HG03439 (cell line): ENCODE measurements around the gene H6PD.

Experiments used
- ATAC-seq: cut with Tn5 transposase; IDR thresholded peaks from one replicate; pipeline ENCODE4 v1.9.1; 2021; ENCODE audit warnings: mild to moderate bottlenecking, moderate library complexity; ENCODE audit not compliant: unreplicated experiment

Gene H6PD

GRCh38 chr1:9204156-9204720 is 30.3 kb upstream of the H6PD start:
- no peak for ATAC-seq

DNA sequence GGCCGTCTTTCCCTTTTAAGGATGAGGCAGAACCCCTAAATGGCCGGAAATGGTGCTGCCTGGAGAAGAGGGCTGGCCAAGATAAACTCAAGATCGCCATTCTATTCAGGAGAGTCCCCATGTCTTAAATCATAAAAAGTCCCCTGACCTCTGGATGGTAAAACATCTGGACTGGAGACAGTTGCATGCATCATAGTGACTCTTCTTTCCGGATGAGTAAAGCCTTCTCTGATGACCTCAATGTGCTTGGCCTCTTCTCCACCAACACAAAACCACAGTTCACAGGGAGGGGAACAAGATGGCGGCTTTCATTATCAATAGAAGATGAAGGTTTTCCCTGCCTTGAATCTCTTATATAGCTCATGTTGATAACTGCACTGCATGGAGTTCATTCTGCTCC is 27.5 kb upstream of the H6PD start:
- no peak for ATAC-seq

GRCh38 chr1:9207715-9208114 is 26.9 kb upstream of the H6PD start:
- ATAC-seq: no peak

DNA sequence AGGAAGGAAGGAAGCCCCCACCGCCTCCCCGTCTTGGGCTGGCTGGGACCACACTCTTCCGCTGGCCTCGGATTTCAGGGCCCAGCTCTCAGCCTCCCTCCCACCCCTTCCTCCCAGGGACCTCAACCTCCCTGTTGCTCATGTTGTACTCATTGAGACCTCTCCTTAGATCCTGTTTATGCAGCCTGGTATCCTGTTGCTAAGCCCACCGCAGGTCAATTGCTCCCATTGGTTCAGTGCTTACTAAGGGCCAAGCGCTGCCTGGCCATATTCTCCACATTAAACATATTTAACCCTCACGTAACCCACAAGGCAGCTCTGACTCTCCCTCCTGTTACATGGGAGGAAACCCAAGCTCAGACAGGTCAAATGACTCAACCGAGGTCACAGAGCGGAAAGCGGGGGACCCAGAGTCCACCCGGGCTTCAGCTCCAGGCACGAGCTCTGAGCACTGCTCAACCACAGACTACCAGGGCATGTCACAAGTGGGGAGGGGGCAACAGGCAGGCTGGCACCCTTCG is 23.2 kb upstream of the H6PD start:
- ATAC-seq: no peak

- ATAC-seq: no peak
Observed at GRCh38 chr1:9212735-9213134, 21.8 kb upstream of the H6PD start.

DNA sequence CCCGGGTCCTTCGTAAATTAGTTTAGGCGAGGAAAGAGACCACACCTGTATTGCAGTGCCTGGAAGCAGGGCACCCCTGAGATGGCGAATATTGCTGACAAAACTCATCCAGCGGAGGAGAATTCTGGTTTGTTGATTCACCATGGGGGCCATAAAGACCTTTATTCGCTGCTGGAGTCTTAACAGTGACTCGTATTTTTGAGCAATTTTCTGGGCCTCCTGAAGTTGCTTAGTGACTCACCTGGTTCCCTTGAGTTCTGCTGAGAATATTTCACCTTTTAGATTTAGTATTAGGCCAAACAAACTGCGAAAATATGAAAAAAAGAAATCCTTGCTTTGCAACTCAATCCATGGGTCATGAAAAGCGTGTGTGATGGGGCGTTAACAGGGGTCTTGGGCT is 20.6 kb upstream of the H6PD start:
- no peak for ATAC-seq

DNA sequence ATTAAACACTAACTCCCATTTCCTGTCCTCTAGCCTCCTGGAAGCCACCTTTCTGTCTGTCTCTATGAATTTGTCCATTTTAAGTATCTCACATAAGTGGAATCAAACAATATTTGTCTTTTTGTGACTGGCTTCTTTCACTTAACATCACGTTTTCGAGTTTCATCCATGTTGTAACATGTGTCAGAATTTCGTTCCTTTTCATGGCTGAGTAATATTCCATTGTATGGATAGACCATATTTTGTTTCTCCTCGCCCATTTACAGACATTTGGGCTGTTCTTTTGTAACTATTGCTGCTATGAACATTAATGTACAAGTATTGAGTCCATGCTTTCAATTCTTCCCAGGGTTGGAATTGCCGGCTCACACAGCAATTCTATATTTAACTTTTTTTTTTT is 15.7 kb upstream of the H6PD start:
- ATAC-seq: no peak

GRCh38 chr1:9222846-9223625 is 11.5 kb upstream of the H6PD start:
- ATAC-seq: no peak

- no peak for ATAC-seq
Observed at GRCh38 chr1:9224664-9225410, 9.7 kb upstream of the H6PD start.

GRCh38 chr1:9225411-9225785 is 9.2 kb upstream of the H6PD start:
- no peak for ATAC-seq

- ATAC-seq: no peak
Observed at GRCh38 chr1:9228609-9229008, 6.0 kb upstream of the H6PD start.

DNA sequence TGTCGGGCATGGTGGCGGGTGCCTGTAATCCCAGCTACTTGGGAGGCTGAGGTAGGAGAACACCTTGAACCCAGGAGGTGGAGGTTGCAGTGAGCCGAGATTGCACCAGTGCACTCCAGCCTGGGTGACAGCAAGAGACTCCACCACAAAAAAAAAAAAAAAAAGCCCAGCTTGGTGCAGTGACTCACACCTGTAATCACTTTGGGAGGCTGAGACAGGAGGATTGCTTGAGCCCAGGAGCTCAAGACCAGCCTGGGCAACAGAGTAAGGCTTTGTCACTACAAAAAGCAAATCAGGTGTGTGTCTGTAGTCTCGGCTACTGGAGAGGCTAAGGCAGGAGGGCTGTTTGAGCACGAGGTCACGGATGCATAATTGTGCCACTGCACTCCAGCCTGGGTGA is 5.0 kb upstream of the H6PD start:
- ATAC-seq: no peak

GRCh38 chr1:9230869-9231533 is 3.6 kb upstream of the H6PD start:
- ATAC-seq: no peak

DNA sequence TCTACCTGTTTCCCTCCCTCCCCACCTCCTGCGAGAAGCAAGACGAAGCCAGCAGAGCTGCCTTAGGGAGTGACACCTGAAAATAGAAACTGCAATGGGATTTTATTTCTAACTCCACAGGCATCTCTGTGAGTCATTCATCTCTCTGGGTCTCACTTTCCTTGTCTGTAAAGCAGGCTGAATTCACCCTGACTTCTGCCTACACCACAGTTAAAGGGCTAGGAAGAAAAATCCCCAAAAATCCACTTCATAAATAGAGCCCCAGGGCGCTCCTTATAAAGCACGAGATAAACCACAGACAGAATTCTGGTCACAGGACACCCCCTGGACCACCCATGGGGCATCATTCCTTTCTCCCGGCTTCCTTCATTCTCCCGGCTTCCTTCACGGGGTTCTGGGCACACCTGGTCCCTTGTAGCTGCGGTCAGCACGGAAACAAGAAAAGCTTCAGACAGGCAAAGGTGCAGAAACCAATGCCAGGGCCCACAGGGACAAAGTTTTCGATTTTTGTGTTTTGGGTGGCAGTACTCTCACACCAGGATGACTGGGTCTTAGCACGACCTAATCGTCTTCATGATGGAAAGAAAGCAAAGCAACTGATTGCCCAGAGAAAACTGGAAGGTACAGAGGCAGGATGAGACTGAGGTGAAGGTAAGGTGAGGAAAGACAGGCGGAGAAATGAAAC is 2.8 kb upstream of the H6PD start:
- ATAC-seq: no peak

GRCh38 chr1:9233241-9233941 is 1.2 kb upstream of the H6PD start:
- no peak for ATAC-seq

GRCh38 chr1:9233942-9234222 is 692 bp upstream of the H6PD start:
- no peak for ATAC-seq

DNA sequence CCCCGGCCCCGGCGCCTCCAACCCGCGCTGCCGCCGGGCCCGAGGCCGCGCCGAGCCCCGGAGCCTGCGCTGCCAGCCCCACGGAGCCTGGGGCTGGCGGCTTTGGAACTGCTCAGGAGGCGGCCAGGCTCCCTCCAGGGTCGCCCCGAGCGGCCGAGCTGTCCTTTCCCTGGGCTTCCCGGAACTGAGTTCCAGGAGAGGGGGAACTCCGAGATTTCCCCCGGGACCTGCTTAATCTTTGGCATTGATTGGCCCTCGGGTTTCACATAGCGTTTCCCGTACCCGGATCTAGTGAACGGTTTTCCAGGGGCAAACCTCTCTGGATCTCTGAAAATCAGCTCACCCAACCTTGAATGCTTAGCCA is 504 bp downstream of the H6PD start:
- ATAC-seq: no peak

- ATAC-seq: no peak
Observed at GRCh38 chr1:9235560-9235959, 986 bp downstream of the H6PD start.

DNA sequence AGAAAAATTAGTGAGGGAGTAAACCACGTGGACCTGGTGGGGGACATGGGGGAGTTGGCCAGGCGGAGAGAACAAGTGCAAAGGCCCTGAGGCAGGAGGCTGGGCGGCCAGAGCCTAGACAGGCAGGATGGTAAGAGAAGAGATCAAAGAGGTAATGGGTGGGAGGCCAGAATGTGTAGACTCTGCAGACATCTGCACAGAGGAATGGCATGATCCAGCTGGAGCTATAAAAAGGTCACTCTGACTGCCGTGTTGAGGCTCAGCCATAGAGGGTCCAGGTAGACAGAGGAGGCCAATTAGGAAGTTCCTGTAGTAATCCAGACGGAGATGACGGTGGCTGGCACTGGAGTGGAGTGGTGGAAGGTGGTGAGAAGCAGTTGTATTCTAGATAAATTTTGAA is 3.6 kb downstream of the H6PD start:
- ATAC-seq: no peak

GRCh38 chr1:9238550-9238949 is 4.0 kb downstream of the H6PD start:
- ATAC-seq: no peak
